ENCODE data around the gene SELENOO. TPM values are rescaled to one million over a fixed set of nuclear protein-coding genes. Genes with fewer than 3 reads are reported as not detected.
"Not testable (repeated sequence)": the region's sequence is repeated elsewhere in the genome, so short reads cannot be mapped to it uniquely, and the experiment has no call there.

Gene SELENOO
- total RNA-seq, 1 donor from 2014 or later, result 24.5 TPM

DNA sequence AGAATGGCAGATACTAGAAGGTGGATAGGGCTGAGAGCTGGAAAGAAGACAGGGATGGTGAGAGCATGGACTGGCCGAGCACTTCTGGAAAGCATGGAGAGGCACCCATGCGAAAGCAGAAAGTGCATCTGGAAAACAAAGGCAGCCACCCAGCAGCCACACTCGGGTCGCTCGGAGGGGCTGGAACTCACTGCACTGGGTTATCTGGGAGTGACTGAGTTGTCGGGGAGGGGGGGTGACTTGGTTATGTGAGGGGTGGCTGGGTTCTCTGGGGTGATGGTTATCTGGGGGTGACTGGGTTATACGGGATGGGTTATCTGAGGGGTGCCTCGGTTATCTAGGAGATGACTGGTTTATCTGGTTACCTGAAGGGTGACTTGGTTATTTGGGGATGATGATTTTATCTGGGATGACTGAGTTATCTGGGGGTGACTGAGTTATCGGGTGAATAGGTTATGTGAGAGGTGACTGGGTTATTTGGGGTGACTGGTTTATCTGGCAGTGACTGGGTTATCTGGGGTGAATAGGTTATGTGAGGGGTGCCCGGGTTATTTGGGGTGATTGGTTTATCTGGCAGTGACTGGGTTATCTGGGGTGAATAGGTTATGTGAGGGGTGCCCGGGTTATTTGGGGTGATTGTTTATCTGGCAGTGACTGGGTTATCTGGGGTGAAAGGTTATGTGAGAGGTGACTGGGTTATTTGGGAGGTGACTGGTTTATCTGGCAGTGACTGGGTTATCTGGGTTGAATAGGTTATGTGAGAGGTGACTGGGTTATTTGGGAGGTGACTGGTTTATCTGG is 32.9 kb upstream of the SELENOO start:
- no peaks in the 10 kb centered on the region for H3K9me3 Mint-ChIP-seq
- peak overlapping the region; percentile 87 for H3K4me3 Mint-ChIP-seq
- no peaks in the 10 kb centered on the region for H3K4me1 Mint-ChIP-seq
- TF ChIP-seq, protein P1, sequence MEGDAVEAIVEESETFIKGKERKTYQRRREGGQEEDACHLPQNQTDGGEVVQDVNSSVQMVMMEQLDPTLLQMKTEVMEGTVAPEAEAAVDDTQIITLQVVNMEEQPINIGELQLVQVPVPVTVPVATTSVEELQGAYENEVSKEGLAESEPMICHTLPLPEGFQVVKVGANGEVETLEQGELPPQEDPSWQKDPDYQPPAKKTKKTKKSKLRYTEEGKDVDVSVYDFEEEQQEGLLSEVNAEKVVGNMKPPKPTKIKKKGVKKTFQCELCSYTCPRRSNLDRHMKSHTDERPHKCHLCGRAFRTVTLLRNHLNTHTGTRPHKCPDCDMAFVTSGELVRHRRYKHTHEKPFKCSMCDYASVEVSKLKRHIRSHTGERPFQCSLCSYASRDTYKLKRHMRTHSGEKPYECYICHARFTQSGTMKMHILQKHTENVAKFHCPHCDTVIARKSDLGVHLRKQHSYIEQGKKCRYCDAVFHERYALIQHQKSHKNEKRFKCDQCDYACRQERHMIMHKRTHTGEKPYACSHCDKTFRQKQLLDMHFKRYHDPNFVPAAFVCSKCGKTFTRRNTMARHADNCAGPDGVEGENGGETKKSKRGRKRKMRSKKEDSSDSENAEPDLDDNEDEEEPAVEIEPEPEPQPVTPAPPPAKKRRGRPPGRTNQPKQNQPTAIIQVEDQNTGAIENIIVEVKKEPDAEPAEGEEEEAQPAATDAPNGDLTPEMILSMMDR (conservative IDR thresholded peaks at IDR 0.05), result no peak
- no peak overlapping the region for H3K27ac Mint-ChIP-seq (ENCODE audit: unreplicated experiment)
- peaks cover 54% of the 10 kb centered on the region for H3K27me3 Mint-ChIP-seq (ENCODE audit: low read depth)
- H3K36me3 Mint-ChIP-seq (ENCODE audit: low read depth), result no peaks in the 10 kb centered on the region
- no peak for DNase-seq (ENCODE audit: low read depth, low spot score)

DNA sequence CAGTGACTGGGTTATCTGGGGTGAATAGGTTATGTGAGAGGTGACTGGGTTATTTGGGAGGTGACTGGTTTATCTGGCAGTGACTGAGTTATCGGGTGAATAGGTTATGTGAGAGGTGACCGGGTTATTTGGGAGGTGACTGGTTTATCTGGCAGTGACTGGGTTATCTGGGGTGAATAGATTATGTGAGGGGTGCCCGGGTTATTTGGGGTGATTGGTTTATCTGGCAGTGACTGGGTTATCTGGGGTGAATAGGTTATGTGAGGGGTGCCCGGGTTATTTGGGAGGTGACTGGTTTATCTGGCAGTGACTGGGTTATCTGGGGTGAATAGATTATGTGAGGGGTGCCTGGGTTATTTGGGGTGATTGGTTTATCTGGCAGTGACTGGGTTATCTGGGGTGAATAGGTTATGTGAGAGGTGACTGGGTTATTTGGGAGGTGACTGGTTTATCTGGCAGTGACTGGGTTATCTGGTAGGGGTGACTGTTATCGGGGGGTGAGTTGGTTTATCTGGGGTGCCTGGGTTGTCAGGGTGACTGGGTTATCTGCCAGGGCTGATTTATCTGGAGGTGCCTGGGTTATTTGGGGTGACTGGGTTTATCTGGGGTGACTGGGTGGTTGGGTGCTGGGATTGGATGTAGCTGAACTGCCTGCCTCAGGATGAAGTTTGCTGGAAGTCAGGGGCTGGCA is 32.2 kb upstream of the SELENOO start:
- not testable (repeated sequence) for H3K36me3 Mint-ChIP-seq (ENCODE audit: low read depth); H3K4me1 Mint-ChIP-seq; DNase-seq (ENCODE audit: low read depth, low spot score); H3K9me3 Mint-ChIP-seq; H3K27ac Mint-ChIP-seq (ENCODE audit: unreplicated experiment)
- Mint-ChIP-seq H3K27me3 (ENCODE audit: low read depth) (peaks cover 54% of the 10 kb centered on the region), H3K4me3 (peak overlapping the region; percentile 81)

DNA sequence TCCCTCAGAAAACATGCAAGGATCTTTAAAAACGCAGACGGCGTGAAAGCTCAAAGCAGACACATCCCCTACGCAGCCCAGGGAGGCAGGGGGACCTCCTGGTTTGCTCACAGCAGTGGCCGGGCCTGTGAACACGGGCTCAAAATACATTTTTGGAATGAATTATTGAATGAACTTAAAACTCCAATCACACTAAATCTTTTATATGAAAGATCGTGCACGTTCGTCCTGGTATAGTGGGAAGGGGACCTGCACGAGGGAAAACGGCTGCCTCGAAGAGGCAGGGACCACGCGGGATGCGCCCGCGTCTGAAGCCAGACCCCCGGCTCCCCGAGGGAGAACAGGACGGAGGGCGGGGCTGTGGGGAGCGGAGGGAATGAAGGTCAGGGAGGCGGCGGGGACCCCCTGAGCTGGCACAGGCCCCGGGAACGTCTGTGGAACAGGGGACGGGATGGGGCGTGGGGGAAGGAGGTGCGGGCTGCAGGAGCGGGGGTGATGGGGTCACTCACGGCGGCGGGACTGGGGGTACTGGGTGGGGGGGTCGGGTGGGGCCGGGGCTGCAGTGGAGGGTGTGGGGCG is 31.5 kb upstream of the SELENOO start:
- Mint-ChIP-seq H3K9me3 (no peaks in the 10 kb centered on the region), H3K4me3 (peak overlapping the region; percentile 81), H3K36me3 (ENCODE audit: low read depth) (no peaks in the 10 kb centered on the region), H3K27me3 (ENCODE audit: low read depth) (peaks cover 52% of the 10 kb centered on the region), H3K27ac (ENCODE audit: unreplicated experiment) (no peak overlapping the region), H3K4me1 (no peaks in the 10 kb centered on the region)
- TF ChIP-seq, protein P1 (conservative IDR thresholded peaks at IDR 0.05), result no peak
- DNase-seq (ENCODE audit: low read depth, low spot score), result no peak

DNA sequence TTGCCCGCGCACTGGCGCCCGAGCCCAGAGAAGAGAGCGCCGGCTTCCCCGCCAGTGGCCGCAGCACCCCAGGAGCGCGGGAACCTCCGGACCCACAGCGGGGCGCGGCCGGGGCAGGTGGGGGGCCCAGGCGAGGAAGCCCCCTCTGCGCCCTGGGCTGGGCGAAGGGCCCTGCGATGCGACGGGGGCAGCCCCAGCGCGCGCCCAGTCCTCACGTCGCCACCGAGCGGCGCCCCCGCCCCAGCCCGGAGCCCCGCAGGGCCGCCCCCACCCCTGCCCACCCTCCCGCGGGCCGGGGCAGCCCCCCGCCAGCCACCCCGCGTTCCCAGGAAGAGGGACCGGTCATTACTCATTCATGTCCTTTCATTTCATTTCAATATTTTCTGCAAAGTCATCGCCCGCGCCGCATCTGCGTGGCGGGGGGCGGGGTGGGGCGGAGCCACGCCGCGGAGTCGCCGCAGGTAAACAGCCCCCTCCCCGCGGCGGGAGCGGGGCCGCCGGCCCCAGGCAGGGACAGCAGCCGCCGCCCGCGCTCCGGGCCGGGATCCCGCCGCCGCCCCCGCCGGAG is 31.0 kb upstream of the SELENOO start:
- no peak for DNase-seq (ENCODE audit: low read depth, low spot score)
- TF ChIP-seq, protein P1 (conservative IDR thresholded peaks at IDR 0.05), result peak; percentile 20
- Mint-ChIP-seq H3K27me3 (ENCODE audit: low read depth) (peaks cover 51% of the 10 kb centered on the region), H3K36me3 (ENCODE audit: low read depth) (no peaks in the 10 kb centered on the region), H3K4me3 (no peak overlapping the region), H3K27ac (ENCODE audit: unreplicated experiment) (no peak overlapping the region), H3K4me1 (no peaks in the 10 kb centered on the region), H3K9me3 (no peaks in the 10 kb centered on the region)

DNA sequence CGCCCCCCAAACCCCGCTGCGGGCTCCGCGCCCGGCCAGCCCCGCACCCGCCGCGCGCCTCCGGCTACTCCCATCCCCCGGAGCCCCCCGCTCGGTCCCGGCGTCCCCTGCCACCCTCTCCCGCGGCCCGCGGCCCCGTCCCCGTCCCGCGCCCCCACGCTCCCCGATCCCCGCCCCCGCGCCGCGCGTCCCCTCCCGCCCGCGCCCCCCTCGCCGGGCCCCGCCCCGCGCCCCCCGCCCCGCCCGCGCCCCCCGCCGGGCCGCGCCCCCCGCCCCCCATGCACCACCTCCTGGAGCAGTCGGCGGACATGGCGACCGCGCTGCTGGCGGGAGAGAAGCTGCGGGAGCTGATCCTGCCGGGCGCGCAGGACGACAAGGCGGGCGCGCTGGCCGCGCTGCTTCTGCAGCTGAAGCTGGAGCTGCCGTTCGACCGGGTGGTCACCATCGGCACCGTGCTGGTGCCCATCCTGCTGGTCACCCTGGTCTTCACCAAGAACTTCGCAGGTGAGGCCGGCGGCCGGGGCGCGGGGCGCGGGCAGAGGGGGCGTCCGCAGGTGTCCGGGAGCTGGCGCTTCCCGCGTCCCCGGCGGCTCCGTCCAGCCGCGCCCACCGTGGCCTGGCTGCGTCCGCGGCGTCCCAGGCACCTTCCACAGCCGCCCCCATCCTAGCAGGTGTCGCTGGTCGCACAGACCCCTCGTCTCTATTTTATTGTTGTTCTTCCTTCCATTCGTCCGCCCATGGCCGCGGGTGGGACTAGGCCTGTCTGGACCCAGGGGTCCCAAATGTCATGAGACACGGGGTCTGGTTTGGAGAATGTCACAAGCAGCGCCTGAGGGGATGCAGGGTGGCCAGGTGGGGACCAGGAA is 30.1 kb upstream of the SELENOO start, which contains the start of gene PANX2:
Gene PANX2, plus strand, starts transcription at position 279 of the 866 bp plus-strand sequence. Its CDS starts 0 bp downstream, at position 279.
- DNase-seq (ENCODE audit: low read depth, low spot score), result no peak
- Mint-ChIP-seq H3K9me3 (no peaks in the 10 kb centered on the region), H3K4me1 (no peaks in the 10 kb centered on the region), H3K4me3 (peak within 1 kb of the TSS; percentile 84), H3K27me3 (ENCODE audit: low read depth) (peaks cover 45% of the 10 kb centered on the region), H3K36me3 (ENCODE audit: low read depth) (no peaks in the 10 kb centered on the region), H3K27ac (ENCODE audit: unreplicated experiment) (no peak within 1 kb of the TSS)
- TF ChIP-seq, protein P1 (conservative IDR thresholded peaks at IDR 0.05), result no peak
